Fibroblast of villous mesenchyme (primary cell): ENCODE results near the gene MUC15. TPM values are rescaled to one million over a fixed set of nuclear protein-coding genes. Genes with fewer than 3 reads are reported as not detected.

Experiments
- DNase-seq: peaks from one replicate; pipeline ENCODE4 v3.0.0-alpha.2; 2010; ENCODE audit warnings: low read depth
- H3K4me3 ChIP-seq: 2 replicates; pipeline ENCODE4 v1.5.1; 2011; ENCODE audit warnings: low read depth, mild to moderate bottlenecking, low read length
- CTCF ChIP-seq: IDR thresholded peaks from 2 replicates; pipeline ENCODE4 v1.5.1; 2012; ENCODE audit warnings: low read depth, mild to moderate bottlenecking, low read length; ENCODE audit not compliant: insufficient read depth
- total RNA-seq: library from RNA; depleted of rRNA; stranded (reverse); fragments of >200 nt; gene quantifications from 2 replicates; pipeline ENCODE4 v1.2.3, GENCODE V29; 2012

Gene MUC15
- total RNA-seq, 1 donor, result not detected

GRCh38 chr11:26587073-26587472 lies 15.0 kb upstream of the MUC15 start:
- no peak for TF ChIP-seq CTCF
- DNase-seq, result no peak
- H3K4me3 ChIP-seq, result no peak overlapping the region

- no peak overlapping the region for H3K4me3 ChIP-seq
- no peak for TF ChIP-seq CTCF
- DNase-seq, result no peak
These were observed 12.8 kb upstream of the MUC15 start for GRCh38 chr11:26584818-26585217.

- H3K4me3 ChIP-seq, result no peak overlapping the region
- TF ChIP-seq CTCF, result no peak
- DNase-seq, result peak; percentile 65
These were observed 11.5 kb upstream of the MUC15 start for GRCh38 chr11:26583550-26583949.

GRCh38 chr11:26580929-26581328 lies 8.9 kb upstream of the MUC15 start:
- DNase-seq, result peak; percentile 47
- no peak for TF ChIP-seq CTCF
- no peak overlapping the region for H3K4me3 ChIP-seq

GRCh38 chr11:26579683-26580082 lies 7.6 kb upstream of the MUC15 start:
- no peak for DNase-seq
- H3K4me3 ChIP-seq, result no peak overlapping the region
- no peak for TF ChIP-seq CTCF

GRCh38 chr11:26578998-26579661 lies 7.1 kb upstream of the MUC15 start:
- peak; percentile 31 for DNase-seq
- H3K4me3 ChIP-seq, result no peak overlapping the region
- TF ChIP-seq CTCF, result no peak

GRCh38 chr11:26575946-26576345 lies 3.9 kb upstream of the MUC15 start:
- no peak for TF ChIP-seq CTCF
- peak; percentile 0 for DNase-seq
- no peak overlapping the region for H3K4me3 ChIP-seq
